H1 (cell line): ENCODE measurements around the gene IL17RE. TPM values are rescaled to one million over a fixed set of nuclear protein-coding genes. Genes with fewer than 3 reads are reported as not detected.
A peak's percentile ranks its signal among the peaks of the same experiment; 100 is the strongest.

Experiments
- CTCF ChIA-PET: fragments of 300-600 bp; sonication (Branson Sonifier 250); formaldehyde crosslinking; loops from one replicate; lab custom pipeline; 2021; ENCODE audit not compliant: partially characterized antibody; lab: Charles Lee
- POLR2A ChIA-PET: fragments of 300-600 bp; sonication (Branson Sonifier 250); formaldehyde crosslinking; loops from one replicate; lab custom pipeline; 2021; ENCODE audit warnings: inconsistent platforms; ENCODE audit not compliant: partially characterized antibody; lab: Charles Lee
- DNase-seq, 2 experiments: peaks; one replicate each; pipeline versions ENCODE4 v3.0.0 to v3.0.0-alpha.2; 2010 to 2022; ENCODE audit warnings: low spot score in 2 of 2, low read depth in 1 of 2, mixed read lengths in 1 of 2
- FAIRE-seq: peaks from 2 replicates; lab custom pipeline; 2011; peaks lifted over from hg19 to GRCh38; lab: Jason Lieb, UNC
- H2AFZ ChIP-seq: 2 replicates; pipeline ENCODE4 v1.8.1; 2012; ENCODE audit warnings: low read length, inconsistent platforms
- H2AK5ac ChIP-seq: 2 replicates; pipeline ENCODE4 v1.6.1; 2013; ENCODE audit warnings: low read depth, low read length
- H2BK120ac ChIP-seq: replicated peaks from 2 replicates; pipeline ENCODE3; 2013; ENCODE audit warnings: low read depth, low read length, inconsistent platforms
- H2BK12ac ChIP-seq: 2 replicates; pipeline ENCODE4 v1.6.1; 2013; ENCODE audit warnings: low read depth, low read length
- H2BK15ac ChIP-seq: 2 replicates; pipeline ENCODE4 v1.6.1; 2013; ENCODE audit warnings: low read length
- H2BK20ac ChIP-seq: 2 replicates; pipeline ENCODE4 v1.6.1; 2013; ENCODE audit warnings: low read length
- H2BK5ac ChIP-seq: 2 replicates; pipeline ENCODE4 v1.6.1; 2013; ENCODE audit warnings: low read depth, low read length
- H3K14ac ChIP-seq: 2 replicates; pipeline ENCODE4 v1.6.1; 2013; ENCODE audit warnings: inconsistent platforms; ENCODE audit not compliant: insufficient read length
- H3K18ac ChIP-seq: 2 replicates; pipeline ENCODE4 v1.6.1; 2013; ENCODE audit warnings: low read length; ENCODE audit errors: extremely low read depth
- H3K23ac ChIP-seq: 2 replicates; pipeline ENCODE4 v1.6.1; 2013; ENCODE audit warnings: inconsistent platforms; ENCODE audit not compliant: insufficient read length
- H3K23me2 ChIP-seq: 2 replicates; pipeline ENCODE4 v1.6.1; 2013; ENCODE audit warnings: low read depth, low read length
- H3K27ac ChIP-seq: 2 replicates; pipeline ENCODE4 v1.6.1; 2011; ENCODE audit warnings: low read depth, low read length, inconsistent platforms
- H3K27me3 ChIP-seq, 4 experiments: replicated peaks in 1 of 4; 1 replicate in 1 of 4; 2 replicates in 3 of 4; pipeline versions ENCODE4 v1.6.1 to v1.8.1; 2011 to 2013; ENCODE audit warnings: low read length in 3 of 4, mild to moderate bottlenecking in 3 of 4, inconsistent platforms in 2 of 4, mixed read lengths in 2 of 4, moderate library complexity in 1 of 4; ENCODE audit not compliant: control insufficient read depth in 3 of 4, insufficient read depth in 3 of 4; ENCODE audit errors: extremely low read depth in 1 of 4
- H3K36me3 ChIP-seq, 4 experiments: 2 replicates each; pipeline versions ENCODE4 v1.6.1 to v1.8.1; 2011 to 2013; ENCODE audit warnings: mild to moderate bottlenecking in 4 of 4, low read length in 3 of 4, moderate library complexity in 2 of 4, control low read depth in 1 of 4, inconsistent platforms in 1 of 4; ENCODE audit not compliant: insufficient read depth in 4 of 4, control insufficient read depth in 2 of 4
- H3K4ac ChIP-seq: replicated peaks from 2 replicates; pipeline ENCODE3; 2013; ENCODE audit warnings: low read length, low read depth, mixed read lengths, inconsistent platforms; ENCODE audit not compliant: insufficient read length
- H3K4me1 ChIP-seq, 4 experiments: replicated peaks in 1 of 4; 1 replicate in 1 of 4; 2 replicates in 3 of 4; pipeline versions ENCODE4 v1.6.1 to v1.8.1; 2011 to 2013; ENCODE audit warnings: low read length in 3 of 4, inconsistent platforms in 2 of 4, mixed read lengths in 1 of 4; ENCODE audit not compliant: insufficient read depth in 4 of 4, control insufficient read depth in 3 of 4
- H3K4me2 ChIP-seq, 2 experiments: 2 replicates each; pipeline versions ENCODE4 v1.6.1 to v1.8.1; 2011 to 2013; ENCODE audit warnings: low read depth in 2 of 2, low read length in 2 of 2, control low read depth in 1 of 2, inconsistent platforms in 1 of 2, mild to moderate bottlenecking in 1 of 2; ENCODE audit not compliant: insufficient read depth in 1 of 2
- H3K4me3 ChIP-seq, 4 experiments: fragments of 200-600, 300-600 bp in 1 of 4; sonication (generic), shearing (Covaris generic), sonication (Bioruptor Twin) in 1 of 4; 2 replicates each; pipeline versions ENCODE4 v1.5.1 to v1.8.1; 2011 to 2016; ENCODE audit warnings: low read length in 4 of 4, low read depth in 3 of 4, control low read depth in 2 of 4, inconsistent platforms in 2 of 4, mild to moderate bottlenecking in 2 of 4, mixed read lengths in 1 of 4, moderate library complexity in 1 of 4; ENCODE audit not compliant: insufficient read depth in 2 of 4; ENCODE audit errors: extremely low read depth in 1 of 4
- H3K56ac ChIP-seq: replicated peaks from 2 replicates; pipeline ENCODE3; 2013; ENCODE audit warnings: low read depth, mild to moderate bottlenecking, mixed read lengths, low read length, inconsistent platforms; ENCODE audit not compliant: insufficient read length
- H3K79me1 ChIP-seq: 2 replicates; pipeline ENCODE4 v1.6.1; 2013; ENCODE audit warnings: low read depth, low read length, control low read depth
- H3K79me2 ChIP-seq, 2 experiments: 2 replicates each; pipeline versions ENCODE4 v1.6.1 to v1.8.1; 2012 to 2013; ENCODE audit warnings: low read length in 2 of 2, mild to moderate bottlenecking in 2 of 2, inconsistent platforms in 1 of 2; ENCODE audit not compliant: insufficient read depth in 2 of 2, control insufficient read depth in 1 of 2
- H3K9ac ChIP-seq, 4 experiments: replicated peaks in 1 of 4; 1 replicate in 1 of 4; 2 replicates in 3 of 4; pipeline versions ENCODE4 v1.6.1 to v1.8.1; 2011 to 2013; ENCODE audit warnings: low read depth in 3 of 4, low read length in 3 of 4, control low read depth in 2 of 4, mild to moderate bottlenecking in 2 of 4, moderate library complexity in 2 of 4, inconsistent platforms in 1 of 4; ENCODE audit errors: extremely low read depth in 1 of 4
- H3K9me3 ChIP-seq, 2 experiments: 2 replicates each; pipeline versions ENCODE4 v1.6.1 to v1.8.1; 2012 to 2013; ENCODE audit warnings: mild to moderate bottlenecking in 2 of 2, moderate library complexity in 2 of 2, control low read depth in 1 of 2, inconsistent platforms in 1 of 2, low read depth in 1 of 2, low read length in 1 of 2, mixed read lengths in 1 of 2; ENCODE audit not compliant: insufficient read depth in 2 of 2
- H4K20me1 ChIP-seq, 2 experiments: replicated peaks in 1 of 2; 2 replicates each; pipeline versions ENCODE3 to v1.8.1; 2011 to 2013; ENCODE audit warnings: inconsistent platforms in 2 of 2, low read length in 2 of 2, mild to moderate bottlenecking in 1 of 2; ENCODE audit not compliant: insufficient read depth in 2 of 2, control insufficient read depth in 1 of 2
- H4K5ac ChIP-seq: 2 replicates; pipeline ENCODE4 v1.6.1; 2013; ENCODE audit warnings: low read length, low read depth, mixed read lengths, inconsistent platforms; ENCODE audit not compliant: insufficient read length
- H4K8ac ChIP-seq: 2 replicates; pipeline ENCODE4 v1.8.0; 2013; ENCODE audit warnings: mild to moderate bottlenecking, moderate library complexity, low read length, inconsistent platforms; ENCODE audit not compliant: insufficient read depth; ENCODE audit errors: extremely low read depth
- H4K91ac ChIP-seq: replicated peaks from 2 replicates; pipeline ENCODE3; 2013; ENCODE audit warnings: low read length, mixed read lengths, inconsistent platforms; ENCODE audit not compliant: insufficient read length
- GTF2F1 ChIP-seq: IDR thresholded peaks from 2 replicates; pipeline ENCODE4 v1.6.1; 2012; ENCODE audit warnings: low read depth, low read length, improper control_type of control experiment, borderline replicate concordance
- JUN ChIP-seq: IDR thresholded peaks from 2 replicates; pipeline ENCODE4 v1.6.1; 2011; ENCODE audit warnings: low read depth, mild to moderate bottlenecking, improper control_type of control experiment, low read length
- KDM4A ChIP-seq: IDR thresholded peaks from one replicate; pipeline ENCODE4 v1.7.1; 2012; ENCODE audit warnings: low read depth, mild to moderate bottlenecking, moderate library complexity, low read length, inconsistent platforms; ENCODE audit not compliant: severe bottlenecking
- RAD21 ChIP-seq, 2 experiments: IDR thresholded peaks in 1 of 2; conservative IDR thresholded peaks in 1 of 2; 2 replicates each; pipeline ENCODE4 v1.6.1; 2011; ENCODE audit warnings: low read depth in 2 of 2, low read length in 2 of 2, improper control_type of control experiment in 1 of 2, inconsistent platforms in 1 of 2, mild to moderate bottlenecking in 1 of 2, moderate library complexity in 1 of 2
- WGBS, 2 experiments: shearing (Covaris generic) in 1 of 2; methylation state at CpG; one replicate each; pipeline versions ENCODE4 v1.1.6 to v1.1.7; 2013 to 2015; ENCODE audit warnings: low lambda C conversion rate in 2 of 2, mixed read lengths in 2 of 2, inconsistent platforms in 1 of 2, low coverage in 1 of 2, missing lambda C conversion rate in 1 of 2; ENCODE audit not compliant: insufficient replicate concordance in 2 of 2, insufficient coverage in 1 of 2, insufficient read length in 1 of 2; ENCODE audit errors: extremely low coverage in 1 of 2, missing lambda C conversion rate in 1 of 2; 5-methylcytosine and 5-hydroxymethylcytosine counted together
- polyA plus RNA-seq, 7 experiments: library from polyadenylated mRNA; depleted of rRNA in 3 of 7; stranded (reverse) in 5 of 7; unstranded in 2 of 7; fragments of >200 nt in 5 of 7; fragments of 200-250 nt in 2 of 7; gene quantifications; 1 replicate in 5 of 7; 2 replicates in 1 of 7; 4 replicates in 1 of 7; pipeline versions ENCODE4 v1.2.1 to v1.2.3, GENCODE V29; 2011 to 2013; ENCODE audit warnings: missing spikeins in 2 of 7, mixed read lengths in 2 of 7
- total RNA-seq: library from RNA; stranded (reverse); fragmentation: NEBNext Ultra II Directional; extraction: Animal tissue kit (Norgen Biotek cat#: 25700); gene quantifications from 2 replicates; pipeline ENCODE4 v1.2.1, GENCODE V29; 2021

Gene IL17RE
- total and polyA plus RNA-seq, 2 of the 8 experiments (the other 6 are each of a cell fraction or from before 2014, with no cell fraction given): 3.4 to 4.9 TPM

GRCh38 chr3:9861201-9861600 lies 41.4 kb upstream of the IL17RE start:
- Histone ChIP-seq H2BK15ac (no peak overlapping the region), H3K23me2 (peaks cover 4% of the 10 kb centered on the region; the same call in 1 of the 2 replicates), H4K91ac (no peak overlapping the region), H3K79me1 (no peaks in the 10 kb centered on the region), H3K4me2 (peak overlapping the region in 1 of 2 experiments; percentile 76; a peak in 2 of 4 replicates), H3K4me3 (no peak overlapping the region), H3K9me3 (no peaks in the 10 kb centered on the region), H2AFZ (no peak overlapping the region), H2BK5ac (no peak overlapping the region), H4K20me1 (no peaks in the 10 kb centered on the region), H3K56ac (no peak overlapping the region), H4K5ac (no peak overlapping the region), H2AK5ac (no peak overlapping the region), H2BK20ac (no peak overlapping the region), H3K4ac (no peak overlapping the region), H3K9ac (no peak overlapping the region), H2BK120ac (no peak overlapping the region), H3K27me3 (peaks cover 0 to 12% (median 4%) of the 10 kb centered on the region in 4 experiments; a peak in 3 of 7 replicates), H3K27ac (no peak overlapping the region), H4K8ac (no peak overlapping the region), H3K36me3 (no peaks in the 10 kb centered on the region), H3K14ac (no peak overlapping the region), H3K23ac (no peak overlapping the region), H3K18ac (no peak overlapping the region), H2BK12ac (no peak overlapping the region), H3K4me1 (peaks cover 0 to 5% (median 3%) of the 10 kb centered on the region in 4 experiments; a peak in 6 of 7 replicates), H3K79me2 (no peaks in the 10 kb centered on the region)
- CTCF ChIA-PET: interaction anchor here (0.9 to 1.9 kb wide), 5 partner anchors 21 to 85 kb away, joined by 3 to 5 read pairs (median 4); no protein-coding TSS in a partner anchor
- WGBS, 2 experiments: 70% methylated on average over 4 of the region's 4 CpGs; no CpG with 5 or more reads in 1 of the 2 experiments
- no peak for FAIRE-seq
- POLR2A ChIA-PET: interaction anchor here (0.6 to 1.4 kb wide), 5 partner anchors 9 to 86 kb away, joined by 3 to 7 read pairs (median 3); no protein-coding TSS in a partner anchor
- DNase-seq: no peak
- no peak for TF ChIP-seq JUN
- TF ChIP-seq GTF2F1: no peak
- no peak for TF ChIP-seq KDM4A
- TF ChIP-seq RAD21 (IDR thresholded peaks at IDR 0.05 in 1 of 2, conservative IDR thresholded peaks at IDR 0.05 in 1 of 2; ENCODE audit: low read depth in 2 of 2, low read length in 2 of 2): no peak
